H9 (cell line): ENCODE data around the gene ANKRD44. TPM values are rescaled to one million over a fixed set of nuclear protein-coding genes. Genes with fewer than 3 reads are reported as not detected.

Experiments used
- DNase-seq: peaks from one replicate; pipeline ENCODE4 v3.0.0-alpha.2; 2017
- H2AFZ ChIP-seq: one replicate; pipeline ENCODE4 v1.6.1; 2013; ENCODE audit warnings: mild to moderate bottlenecking, low read length, control low read depth, moderate library complexity
- H2AK5ac ChIP-seq: 2 replicates; pipeline ENCODE4 v1.6.1; 2013; ENCODE audit warnings: low read length, control low read depth, mixed read lengths; ENCODE audit not compliant: insufficient read length
- H2BK120ac ChIP-seq: one replicate; pipeline ENCODE4 v1.6.1; 2013; ENCODE audit warnings: low read depth, mild to moderate bottlenecking, low read length, control low read depth, inconsistent platforms; ENCODE audit not compliant: poor library complexity, severe bottlenecking
- H2BK12ac ChIP-seq: 2 replicates; pipeline ENCODE4 v1.6.1; 2013; ENCODE audit warnings: low read length, control low read depth, mixed read lengths, low read depth; ENCODE audit not compliant: insufficient read length
- H2BK15ac ChIP-seq: 2 replicates; pipeline ENCODE4 v1.6.1; 2013; ENCODE audit warnings: low read depth, low read length, control low read depth
- H2BK20ac ChIP-seq: one replicate; pipeline ENCODE4 v1.6.1; 2013; ENCODE audit warnings: low read depth, mild to moderate bottlenecking, low read length, control low read depth, inconsistent platforms; ENCODE audit not compliant: poor library complexity, severe bottlenecking
- H2BK5ac ChIP-seq: 2 replicates; pipeline ENCODE4 v1.6.1; 2013; ENCODE audit warnings: low read length, control low read depth, mixed read lengths; ENCODE audit not compliant: insufficient read length
- H3K14ac ChIP-seq: 2 replicates; pipeline ENCODE4 v1.6.1; 2013; ENCODE audit warnings: low read length, control low read depth; ENCODE audit not compliant: insufficient read depth
- H3K18ac ChIP-seq: 2 replicates; pipeline ENCODE4 v1.6.1; 2013; ENCODE audit warnings: low read depth, mild to moderate bottlenecking, mixed read lengths, low read length, control low read depth; ENCODE audit not compliant: insufficient read length
- H3K23ac ChIP-seq: 2 replicates; pipeline ENCODE4 v1.6.1; 2013; ENCODE audit warnings: low read length, control low read depth, mixed read lengths, low read depth; ENCODE audit not compliant: insufficient read length
- H3K23me2 ChIP-seq: 2 replicates; pipeline ENCODE4 v1.6.1; 2013; ENCODE audit warnings: low read depth, mild to moderate bottlenecking, mixed read lengths, low read length, control low read depth; ENCODE audit not compliant: insufficient read length, poor library complexity, severe bottlenecking
- H3K27ac ChIP-seq: 2 replicates; pipeline ENCODE4 v1.5.1; 2013; ENCODE audit warnings: low read length, control low read depth, mixed read lengths, low read depth; ENCODE audit not compliant: insufficient read length
- H3K27me3 ChIP-seq: 2 replicates; pipeline ENCODE4 v1.6.1; 2013; ENCODE audit warnings: low read length, control low read depth, inconsistent platforms; ENCODE audit not compliant: insufficient read depth
- H3K4ac ChIP-seq: 2 replicates; pipeline ENCODE4 v1.6.1; 2013; ENCODE audit warnings: low read depth, mild to moderate bottlenecking, control low read depth, inconsistent platforms, low read length, moderate library complexity
- H3K4me1 ChIP-seq: 2 replicates; pipeline ENCODE4 v1.6.1; 2013; ENCODE audit warnings: low read length, control low read depth, inconsistent platforms; ENCODE audit not compliant: insufficient read depth
- H3K4me2 ChIP-seq: 2 replicates; pipeline ENCODE4 v1.6.1; 2013; ENCODE audit warnings: low read length, control low read depth, mixed read lengths; ENCODE audit not compliant: insufficient read length, insufficient read depth
- H3K56ac ChIP-seq: 2 replicates; pipeline ENCODE4 v1.6.1; 2013; ENCODE audit warnings: low read depth, mild to moderate bottlenecking, mixed read lengths, low read length, control low read depth; ENCODE audit not compliant: insufficient read length
- H3K79me1 ChIP-seq: 2 replicates; pipeline ENCODE4 v1.6.1; 2013; ENCODE audit warnings: low read depth, mild to moderate bottlenecking, moderate library complexity, low read length, control low read depth, inconsistent platforms; ENCODE audit not compliant: insufficient read depth, poor library complexity, severe bottlenecking
- H3K79me2 ChIP-seq: 2 replicates; pipeline ENCODE4 v1.6.1; 2013; ENCODE audit warnings: low read length, control low read depth, inconsistent platforms; ENCODE audit not compliant: insufficient read depth
- H3K9ac ChIP-seq: 2 replicates; pipeline ENCODE4 v1.6.1; 2013; ENCODE audit warnings: low read length, control low read depth, mixed read lengths; ENCODE audit not compliant: insufficient read length; ENCODE audit errors: extremely low read depth
- H3K9me3 ChIP-seq: one replicate; pipeline ENCODE4 v1.6.1; 2013; ENCODE audit warnings: low read depth, low read length, inconsistent platforms; ENCODE audit not compliant: control insufficient read depth
- H3T11ph ChIP-seq: one replicate; pipeline ENCODE4 v1.6.1; 2013; ENCODE audit warnings: mild to moderate bottlenecking, low read length, control low read depth, inconsistent platforms
- H4K20me1 ChIP-seq: one replicate; pipeline ENCODE4 v1.6.1; 2013; ENCODE audit not compliant: control insufficient read depth, insufficient read length, insufficient read depth
- H4K5ac ChIP-seq: 2 replicates; pipeline ENCODE4 v1.6.1; 2013; ENCODE audit warnings: low read depth, mild to moderate bottlenecking, mixed read lengths, low read length, control low read depth; ENCODE audit not compliant: insufficient read length
- H4K8ac ChIP-seq: replicated peaks from 2 replicates; pipeline ENCODE4 v1.6.1; 2013; ENCODE audit warnings: low read length, control low read depth, mixed read lengths, low read depth; ENCODE audit not compliant: insufficient read length
- H4K91ac ChIP-seq: 2 replicates; pipeline ENCODE4 v1.6.1; 2013; ENCODE audit warnings: low read depth, mild to moderate bottlenecking, moderate library complexity, mixed read lengths, low read length, control low read depth; ENCODE audit not compliant: insufficient read length
- H3K27ac Mint-ChIP-seq, 3 experiments: 2 replicates in 2 of 3; 3 replicates in 1 of 3; pipeline ENCODE4 v1.8.0; 2020 to 2021; ENCODE audit warnings: mixed read lengths in 3 of 3, mild to moderate bottlenecking in 1 of 3, moderate library complexity in 1 of 3
- H3K27me3 Mint-ChIP-seq: 2 replicates; pipeline ENCODE4 v1.8.0; 2021; ENCODE audit warnings: low read depth, mild to moderate bottlenecking, moderate library complexity, mixed read lengths
- H3K36me3 Mint-ChIP-seq, 3 experiments: 2 replicates in 2 of 3; 3 replicates in 1 of 3; pipeline ENCODE4 v1.8.0; 2020 to 2021; ENCODE audit warnings: low read depth in 3 of 3, mixed read lengths in 3 of 3; ENCODE audit not compliant: insufficient read depth in 1 of 3
- H3K4me1 Mint-ChIP-seq, 2 experiments: 2 replicates each; pipeline ENCODE4 v1.8.0; 2020; ENCODE audit warnings: mixed read lengths in 2 of 2
- H3K4me3 Mint-ChIP-seq, 2 experiments: 2 replicates in 1 of 2; 3 replicates in 1 of 2; pipeline ENCODE4 v1.8.0; 2020 to 2021; ENCODE audit warnings: mild to moderate bottlenecking in 2 of 2, mixed read lengths in 2 of 2, moderate library complexity in 1 of 2
- H3K9me3 Mint-ChIP-seq, 2 experiments: 2 replicates in 1 of 2; 3 replicates in 1 of 2; pipeline ENCODE4 v1.8.0; 2020; ENCODE audit warnings: mild to moderate bottlenecking in 2 of 2, mixed read lengths in 2 of 2, moderate library complexity in 1 of 2
- WGBS: extraction: QIAGEN DNeasy Blood & Tissue Kit; methylation state at CpG from one replicate; pipeline ENCODE4 v1.1.7; 2013; ENCODE audit warnings: missing lambda C conversion rate, low lambda C conversion rate, mixed read lengths; ENCODE audit not compliant: insufficient read length; ENCODE audit errors: extremely low coverage; 5-methylcytosine and 5-hydroxymethylcytosine counted together
- total RNA-seq: library from RNA; stranded (reverse); gene quantifications from 2 replicates; pipeline ENCODE4 v1.2.1, GENCODE V29; 2021
- TF ChIP-seq, protein P1 (sequence below): fragments of 200-600 bp; sonication (generic); conservative IDR thresholded peaks from 3 replicates; pipeline ENCODE4 v1.8.0; 2021; ENCODE audit warnings: antibody characterized with exemption, mild to moderate bottlenecking

ANKRD44 gene
- total RNA-seq, 1 experiment from 2014 or later: 1.9 TPM

DNA sequence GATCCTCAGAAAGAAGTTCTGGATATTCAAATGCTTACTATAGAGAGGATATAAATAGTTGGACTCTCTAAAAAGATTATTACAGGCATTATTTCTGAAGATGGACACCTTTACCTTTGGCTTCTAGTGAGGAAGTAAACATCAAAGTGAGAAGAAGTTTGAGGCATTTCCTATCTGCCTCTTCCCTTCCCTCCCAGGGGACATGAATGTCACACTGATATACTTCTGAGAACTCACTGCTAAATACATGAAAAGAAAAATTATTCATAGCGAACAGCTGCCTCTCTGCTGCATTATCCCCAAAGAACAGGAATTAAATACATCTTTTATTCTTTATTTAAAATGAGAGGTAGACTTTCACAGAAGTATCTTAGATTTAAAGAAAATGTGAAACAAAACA lies 320.5 kb downstream of the ANKRD44 start:
- no peaks in the 10 kb centered on the region for H3K27me3 Mint-ChIP-seq
- Histone ChIP-seq H3K18ac (no peak overlapping the region), H3K4me1 (peaks cover 2% of the 10 kb centered on the region; the same call in 1 of the 2 replicates), H3K14ac (no peak overlapping the region), H2BK20ac (no peak overlapping the region), H3K79me1 (no peaks in the 10 kb centered on the region), H4K8ac (no peak overlapping the region), H3K27ac (no peak overlapping the region), H2AFZ (no peak overlapping the region), H4K5ac (no peak overlapping the region), H3T11ph (no peak overlapping the region), H2AK5ac (no peak overlapping the region), H3K56ac (no peak overlapping the region), H3K9ac (no peak overlapping the region), H2BK15ac (no peak overlapping the region), H4K20me1 (no peaks in the 10 kb centered on the region), H2BK5ac (no peak overlapping the region), H3K9me3 (no peaks in the 10 kb centered on the region), H2BK12ac (no peak overlapping the region), H3K4me2 (no peak overlapping the region), H4K91ac (no peak overlapping the region), H2BK120ac (no peak overlapping the region), H3K23me2 (no peaks in the 10 kb centered on the region), H3K79me2 (no peaks in the 10 kb centered on the region), H3K27me3 (no peaks in the 10 kb centered on the region), H3K23ac (no peak overlapping the region), H3K4ac (no peak overlapping the region)
- peaks cover 16 to 23% of the 10 kb centered on the region in 2 experiments for H3K4me1 Mint-ChIP-seq
- no CpG with 5 or more reads among the region's 1 CpG for WGBS
- TF ChIP-seq, protein P1, sequence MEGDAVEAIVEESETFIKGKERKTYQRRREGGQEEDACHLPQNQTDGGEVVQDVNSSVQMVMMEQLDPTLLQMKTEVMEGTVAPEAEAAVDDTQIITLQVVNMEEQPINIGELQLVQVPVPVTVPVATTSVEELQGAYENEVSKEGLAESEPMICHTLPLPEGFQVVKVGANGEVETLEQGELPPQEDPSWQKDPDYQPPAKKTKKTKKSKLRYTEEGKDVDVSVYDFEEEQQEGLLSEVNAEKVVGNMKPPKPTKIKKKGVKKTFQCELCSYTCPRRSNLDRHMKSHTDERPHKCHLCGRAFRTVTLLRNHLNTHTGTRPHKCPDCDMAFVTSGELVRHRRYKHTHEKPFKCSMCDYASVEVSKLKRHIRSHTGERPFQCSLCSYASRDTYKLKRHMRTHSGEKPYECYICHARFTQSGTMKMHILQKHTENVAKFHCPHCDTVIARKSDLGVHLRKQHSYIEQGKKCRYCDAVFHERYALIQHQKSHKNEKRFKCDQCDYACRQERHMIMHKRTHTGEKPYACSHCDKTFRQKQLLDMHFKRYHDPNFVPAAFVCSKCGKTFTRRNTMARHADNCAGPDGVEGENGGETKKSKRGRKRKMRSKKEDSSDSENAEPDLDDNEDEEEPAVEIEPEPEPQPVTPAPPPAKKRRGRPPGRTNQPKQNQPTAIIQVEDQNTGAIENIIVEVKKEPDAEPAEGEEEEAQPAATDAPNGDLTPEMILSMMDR: no peak
- H3K27ac Mint-ChIP-seq: no peak overlapping the region
- DNase-seq: no peak
- no peaks in the 10 kb centered on the region; a peak in 1 of 7 replicates for H3K36me3 Mint-ChIP-seq
- H3K9me3 Mint-ChIP-seq: no peaks in the 10 kb centered on the region
- H3K4me3 Mint-ChIP-seq: no peak overlapping the region
